GM19395 (cell line): ENCODE measurements around the gene PIM3.

Experiments used
- ATAC-seq: cut with Tn5 transposase; IDR thresholded peaks from one replicate; pipeline ENCODE4 v1.9.1; 2021; ENCODE audit warnings: mild to moderate bottlenecking, moderate library complexity; ENCODE audit not compliant: unreplicated experiment

The PIM3 gene

DNA sequence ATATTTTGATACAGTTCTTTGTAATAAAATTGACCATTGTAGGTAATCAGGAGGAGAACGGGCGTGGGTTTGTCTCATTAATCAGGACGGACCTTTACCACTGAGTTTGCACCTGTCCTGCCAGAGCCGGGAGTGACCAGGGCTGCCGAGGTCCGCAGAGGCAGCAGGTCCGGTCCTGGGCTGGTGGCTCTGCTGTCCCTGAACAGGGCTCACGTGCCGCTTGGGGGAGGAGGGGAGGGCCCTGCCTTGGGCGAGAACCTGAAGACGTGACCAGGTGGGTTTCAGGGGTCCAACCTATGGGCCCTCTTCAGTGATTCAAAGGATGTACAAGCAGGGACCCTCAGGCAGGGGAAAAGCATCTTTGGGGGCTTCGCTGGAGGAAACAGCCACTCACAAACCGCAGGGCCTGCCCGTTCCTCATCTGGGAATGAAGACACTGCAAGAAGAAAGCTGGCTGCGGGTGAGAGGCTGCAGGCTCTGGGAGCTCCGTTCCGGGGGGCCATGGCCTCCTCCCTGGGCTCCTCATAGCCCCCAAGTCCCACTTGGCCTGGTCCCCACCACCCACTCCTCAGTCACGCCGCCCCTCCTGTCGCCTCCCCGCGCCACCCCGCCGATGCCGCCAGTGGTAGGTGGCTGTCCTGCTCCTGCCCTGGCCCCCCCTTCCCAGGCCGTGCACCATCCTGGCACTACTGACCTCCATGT is 32.9 kb upstream of the PIM3 start:
- ATAC-seq: no peak

- ATAC-seq: no peak
These were observed 32.4 kb upstream of the PIM3 start for GRCh38 chr22:49928185-49928495.

GRCh38 chr22:49928555-49929210 is 31.9 kb upstream of the PIM3 start:
- ATAC-seq: no peak

DNA sequence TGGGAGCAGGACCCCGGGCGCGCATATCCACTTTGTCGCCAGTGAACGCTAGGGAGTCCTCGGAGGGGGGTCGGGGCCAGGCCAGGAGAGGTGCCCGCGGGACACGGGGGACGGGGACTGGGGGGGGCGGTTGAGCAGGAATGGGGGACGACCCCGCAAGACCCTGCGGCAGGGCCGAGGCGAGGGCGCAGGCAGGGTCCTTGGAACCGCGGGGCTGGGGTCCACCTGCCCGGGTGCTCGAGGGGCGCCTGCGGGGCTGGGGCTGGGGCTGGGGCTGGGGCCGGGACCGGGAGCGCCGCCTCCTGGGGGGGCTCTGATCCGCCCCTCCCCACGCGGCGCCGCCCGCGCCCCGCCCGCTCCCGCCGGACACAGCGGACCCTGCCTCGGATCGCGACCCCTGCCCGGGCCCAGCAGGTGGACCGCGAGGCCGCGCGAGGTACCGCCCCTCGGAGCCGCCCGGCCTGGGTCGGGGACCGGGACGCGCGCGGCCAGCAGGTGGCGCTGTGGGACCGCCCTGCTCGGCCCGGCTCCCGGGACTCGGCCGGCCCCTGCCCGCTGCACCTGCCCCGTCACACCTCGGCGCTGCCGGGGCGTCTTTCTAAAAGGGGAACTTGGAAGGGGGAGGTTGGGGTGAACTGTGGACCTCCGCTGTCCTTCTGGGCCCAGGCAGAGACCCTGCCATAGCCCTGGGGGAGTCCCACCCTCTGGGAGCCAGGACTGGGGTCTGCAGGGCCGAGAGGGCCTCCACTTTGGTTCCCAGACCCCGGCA is 31.2 kb upstream of the PIM3 start:
- ATAC-seq: no peak

GRCh38 chr22:49929994-49930575 is 30.5 kb upstream of the PIM3 start:
- ATAC-seq: no peak

DNA sequence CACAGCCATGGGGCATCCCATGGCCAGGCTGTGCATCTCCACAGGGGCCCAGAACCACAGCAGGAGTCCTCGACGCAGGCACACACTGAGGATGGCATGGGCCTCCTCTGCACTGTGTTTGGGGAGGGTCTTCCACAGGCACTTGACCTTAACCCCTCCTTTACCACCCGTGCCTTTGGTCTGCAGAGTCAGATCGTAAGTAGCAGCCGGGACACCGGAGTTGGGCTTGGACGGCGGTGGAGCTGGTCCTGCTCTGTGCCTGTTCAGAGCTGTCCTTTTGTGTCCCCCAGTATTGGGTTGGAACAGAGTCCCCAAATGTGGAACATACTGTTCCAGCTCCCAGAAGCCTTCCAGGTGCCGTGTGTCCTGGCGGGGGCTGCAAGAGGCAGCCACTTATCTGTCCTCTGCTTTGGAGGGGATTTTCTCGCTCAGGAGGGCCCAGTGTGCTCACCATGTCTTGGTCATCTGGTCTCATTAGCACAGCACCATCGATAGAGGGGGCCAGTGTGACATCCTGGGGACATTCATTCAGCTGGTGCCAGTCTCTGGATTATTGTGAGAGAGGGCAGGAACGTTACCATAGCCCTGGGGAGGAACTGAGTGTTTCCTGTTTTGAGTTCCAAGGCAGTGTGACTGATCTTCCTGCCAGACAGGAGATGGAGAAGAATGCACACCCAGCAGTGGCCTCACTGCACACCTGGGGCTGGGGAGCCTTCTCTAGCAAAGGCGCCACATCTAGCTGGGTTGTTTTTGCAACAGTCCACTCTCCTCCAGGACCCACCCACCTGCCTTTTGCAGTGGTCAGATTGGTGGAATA is 29.8 kb upstream of the PIM3 start:
- no peak for ATAC-seq

GRCh38 chr22:49933236-49934159 is 27.1 kb upstream of the PIM3 start:
- no peak for ATAC-seq

- no peak for ATAC-seq
These were observed 26.2 kb upstream of the PIM3 start for GRCh38 chr22:49934160-49934890.

DNA sequence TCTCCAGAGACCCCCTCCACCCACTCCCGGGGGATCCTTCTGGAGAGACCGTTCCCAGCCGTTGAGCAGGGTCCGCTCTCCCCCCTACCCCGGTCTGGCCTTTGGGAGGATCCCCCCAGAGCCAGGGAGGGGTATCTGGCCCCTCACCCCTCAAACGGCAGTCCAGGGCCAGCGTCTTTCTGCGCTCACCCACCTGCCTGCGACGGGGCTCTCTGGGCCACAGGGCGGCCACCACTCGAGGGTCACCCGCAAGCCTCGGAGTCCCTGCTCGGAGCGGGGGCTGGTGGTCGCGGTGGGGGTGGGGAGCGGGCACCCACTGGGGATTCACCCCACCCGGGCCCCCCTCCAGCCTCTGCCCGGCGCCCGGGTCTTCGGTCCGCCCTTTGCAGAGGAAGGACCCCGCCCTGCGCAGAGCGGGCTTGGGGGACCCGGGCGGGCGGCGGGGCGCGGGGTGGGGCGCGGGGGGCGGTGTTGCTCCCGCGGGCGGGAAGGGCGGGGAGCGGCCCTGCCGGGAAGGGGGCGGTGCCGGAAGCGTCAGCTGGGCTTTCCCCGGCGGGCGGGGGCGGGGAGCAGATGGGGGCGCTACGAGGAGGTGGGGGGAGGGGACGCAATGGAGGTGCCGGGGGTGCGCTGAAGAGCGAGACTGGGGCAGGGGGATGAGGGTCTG is 25.5 kb upstream of the PIM3 start:
- no peak for ATAC-seq

- ATAC-seq: no peak
These were observed 25.0 kb upstream of the PIM3 start for GRCh38 chr22:49935561-49935960.

DNA sequence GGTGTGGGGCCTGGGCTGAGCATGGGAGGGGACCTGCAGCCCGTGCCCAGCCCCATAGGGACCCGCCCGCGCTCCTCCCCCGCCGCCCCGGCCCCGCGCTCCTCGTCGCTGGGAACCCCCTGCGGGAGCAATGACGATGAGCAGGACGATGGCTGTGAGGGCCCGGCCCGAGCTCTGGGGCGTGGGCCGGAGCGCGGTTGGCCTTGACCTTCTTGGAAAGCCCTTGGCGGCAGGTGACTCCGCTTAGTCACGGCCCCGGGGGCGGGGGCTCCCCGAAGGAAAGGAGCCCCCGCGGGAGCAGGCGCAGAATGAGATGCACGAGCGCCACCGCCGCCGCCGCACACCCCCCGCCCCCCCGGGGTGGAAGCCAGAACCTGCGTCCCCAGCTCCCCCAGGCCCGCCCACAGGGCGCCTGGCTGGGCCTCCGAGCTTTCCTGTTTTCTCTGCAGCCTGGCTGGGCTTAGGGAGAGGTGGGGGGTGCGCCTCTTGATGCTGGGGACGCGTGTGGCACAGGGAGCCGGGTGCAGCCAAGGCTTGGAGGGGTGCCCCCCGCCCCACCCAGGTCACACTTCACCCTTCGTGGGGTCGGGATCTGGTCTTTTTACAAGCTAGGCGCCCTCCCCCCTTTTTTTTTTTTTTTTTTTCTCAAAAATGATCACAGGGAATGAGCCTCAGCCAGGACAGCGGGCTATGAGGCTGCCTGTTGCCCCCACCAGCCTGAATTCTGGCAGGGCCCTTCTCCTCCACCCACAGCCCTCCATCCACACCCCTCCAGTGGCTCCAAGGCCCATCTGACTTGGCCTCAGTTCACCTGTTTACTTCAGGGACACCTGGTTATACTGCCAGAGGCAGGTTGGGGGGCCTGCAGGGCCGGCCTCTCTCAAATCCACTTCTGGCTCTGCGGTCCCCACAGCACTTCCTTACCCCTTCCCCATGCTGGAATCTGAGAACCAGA is 24.3 kb upstream of the PIM3 start:
- peak; percentile 49 for ATAC-seq

DNA sequence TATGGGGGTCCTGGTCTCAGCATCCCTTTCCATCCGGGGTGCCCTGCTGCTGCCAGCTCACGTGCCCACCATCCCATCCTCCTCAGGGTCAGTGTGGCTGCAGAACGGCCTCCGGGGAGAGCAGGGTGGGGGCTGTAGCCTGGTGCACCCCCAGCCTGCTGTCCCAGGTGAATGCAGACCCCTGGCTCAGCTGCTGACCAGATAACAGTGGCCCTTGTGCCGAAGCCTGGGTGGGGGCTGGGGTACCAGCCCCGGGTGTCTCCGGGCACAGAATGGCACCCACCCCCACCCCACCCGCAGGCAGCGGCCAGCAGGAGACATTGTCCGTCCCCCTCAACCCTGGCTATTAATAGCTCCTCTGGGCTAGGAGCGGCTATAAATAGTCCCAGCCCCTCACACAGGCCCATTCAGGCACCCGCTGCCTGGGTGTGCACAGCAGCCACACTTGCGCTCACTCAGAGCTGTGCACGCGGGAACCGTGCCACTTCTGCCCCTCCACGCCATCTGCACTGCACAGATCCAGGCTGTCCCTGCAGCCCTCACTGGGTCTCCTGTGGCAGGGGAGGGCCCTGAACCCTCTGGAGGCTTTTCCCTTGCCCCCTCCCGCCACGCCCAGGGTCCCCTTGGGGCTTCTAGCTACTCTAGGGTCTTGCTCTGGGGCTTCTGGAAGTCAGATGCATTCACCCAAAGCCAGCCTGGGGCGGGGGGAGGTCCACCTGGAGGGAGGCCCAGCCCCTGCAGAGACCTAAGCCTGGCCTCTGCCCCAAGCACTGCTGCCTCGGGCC is 23.4 kb upstream of the PIM3 start:
- no peak for ATAC-seq

DNA sequence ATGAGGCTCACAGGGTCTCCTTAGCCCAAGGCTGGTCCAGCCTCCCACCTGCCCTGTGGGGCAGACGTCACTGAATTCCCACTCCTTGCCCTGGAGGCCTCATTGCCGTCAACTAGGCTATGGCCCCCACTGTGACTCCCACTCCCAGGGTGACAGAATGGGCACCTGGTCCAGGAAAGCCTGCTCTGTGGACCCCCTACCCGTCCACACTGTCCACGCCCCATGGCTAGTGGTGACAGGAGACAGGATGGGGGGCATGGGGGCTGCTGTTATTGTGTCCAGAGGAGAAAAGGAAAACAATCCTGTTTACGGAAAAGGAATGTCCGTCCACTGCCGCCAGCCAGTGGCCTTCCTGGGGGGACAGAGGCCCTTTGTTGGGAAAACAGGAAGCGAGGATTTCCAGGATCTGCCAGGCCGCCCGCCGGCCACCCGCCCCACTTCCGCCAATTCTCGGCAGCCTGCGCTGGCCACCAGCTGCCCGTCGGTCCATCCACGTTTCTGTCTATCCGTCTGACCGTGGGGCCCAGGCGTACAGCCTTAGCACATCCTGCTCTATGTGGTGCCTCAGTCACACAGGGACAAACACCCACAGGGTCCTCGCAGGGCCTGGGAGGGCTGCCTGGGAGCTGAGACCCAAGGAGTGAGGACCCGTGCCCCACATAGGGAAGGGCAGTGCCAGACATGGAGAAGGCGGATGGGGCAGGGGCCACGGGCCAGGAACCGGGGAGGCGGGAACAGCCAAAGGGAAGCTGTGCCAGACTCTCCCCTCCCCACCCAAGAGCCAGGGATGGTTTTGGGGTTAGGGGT is 22.6 kb upstream of the PIM3 start:
- ATAC-seq: no peak

- ATAC-seq: no peak
These were observed 21.9 kb upstream of the PIM3 start for GRCh38 chr22:49938565-49939136.

DNA sequence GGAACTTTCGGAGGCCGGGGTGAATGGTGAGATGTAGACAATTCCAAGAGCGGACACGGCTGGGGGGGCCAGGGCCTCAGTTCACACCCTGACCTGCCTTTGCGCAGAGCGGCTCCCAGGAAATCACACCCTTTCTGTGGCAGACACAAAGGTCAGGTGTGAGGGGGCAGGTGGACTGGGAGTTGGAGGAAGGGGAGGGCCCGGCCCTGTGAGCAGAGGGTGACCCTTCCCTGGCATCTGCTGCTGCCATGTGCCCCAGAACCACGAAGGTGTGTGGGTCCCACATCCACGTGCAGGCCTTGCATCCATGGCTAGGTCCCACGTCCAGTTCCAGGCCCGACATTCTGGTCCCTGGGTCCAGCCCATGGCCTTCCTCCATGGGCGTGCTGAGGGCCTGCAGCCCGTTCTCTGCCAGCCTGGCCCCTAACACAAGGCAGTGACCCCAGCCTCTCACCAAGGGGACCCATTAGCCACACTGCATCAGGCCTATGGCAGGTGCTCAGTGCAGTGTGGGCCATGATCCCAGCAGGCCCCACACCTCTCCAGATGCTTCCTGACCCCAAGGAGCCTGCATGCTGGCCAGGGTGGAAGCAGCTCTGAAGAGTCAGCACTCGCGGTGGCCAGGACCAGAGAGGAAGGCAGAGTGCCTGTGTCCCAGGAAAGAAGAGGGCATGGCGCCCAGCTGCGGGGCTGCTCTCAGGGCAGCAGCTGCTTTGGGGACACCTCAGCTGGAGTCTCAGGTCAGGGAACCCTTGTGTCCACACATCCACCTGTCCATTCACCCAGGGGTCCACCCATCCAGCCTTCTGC is 18.9 kb upstream of the PIM3 start:
- no peak for ATAC-seq
